Endothelial cell of umbilical vein (primary cell): ENCODE measurements around the gene CDCP1. TPM values are rescaled to one million over a fixed set of nuclear protein-coding genes. Genes with fewer than 3 reads are reported as not detected.

ENCODE experiments used
- BruUV-seq: library from RNA; stranded (reverse); fragments of 400-500 nt; replicated peaks from 2 replicates; lab custom pipeline; 2021; lab: Mats Ljungman, UMichigan
- CTCF ChIA-PET: fragments of 300-600, 350-600 bp; sonication (Branson Sonifier 250); formaldehyde crosslinking; loops from one replicate; lab custom pipeline; 2021; ENCODE audit warnings: antibody characterized with exemption, inconsistent platforms; lab: Charles Lee
- POLR2A ChIA-PET: fragments of 300-600, 350-600 bp; sonication (Branson Sonifier 250); formaldehyde crosslinking; loops from one replicate; lab custom pipeline; 2021; ENCODE audit warnings: antibody characterized with exemption, inconsistent platforms; lab: Charles Lee
- DNase-seq: peaks from one replicate; pipeline ENCODE4 v3.0.0-alpha.2; 2011; ENCODE audit warnings: low read depth, low spot score
- FAIRE-seq: peaks from 2 replicates; lab custom pipeline; 2011; peaks lifted over from hg19 to GRCh38; lab: Jason Lieb, UNC
- H2AFZ ChIP-seq: 2 replicates; pipeline ENCODE4 v1.6.0; 2012; ENCODE audit warnings: low read depth, low read length, control low read depth, inconsistent platforms
- H3K27ac ChIP-seq: 2 replicates; pipeline ENCODE4 v1.5.1; 2011; ENCODE audit warnings: low read depth, mild to moderate bottlenecking, control low read depth, low read length, moderate library complexity; ENCODE audit not compliant: insufficient read depth
- H3K27me3 ChIP-seq, 2 experiments: 2 replicates each; pipeline versions ENCODE4 v1.6.0 to v1.6.1; 2011; ENCODE audit warnings: low read length in 2 of 2, mixed read lengths in 1 of 2; ENCODE audit not compliant: control insufficient read depth in 2 of 2, insufficient read depth in 2 of 2
- H3K36me3 ChIP-seq, 2 experiments: 2 replicates in 1 of 2; 3 replicates in 1 of 2; pipeline ENCODE4 v1.5.1; 2011; ENCODE audit warnings: low read length in 2 of 2, mild to moderate bottlenecking in 1 of 2, moderate library complexity in 1 of 2; ENCODE audit not compliant: control insufficient read depth in 2 of 2, insufficient read depth in 2 of 2; ENCODE audit errors: extremely low read depth in 1 of 2
- H3K4me1 ChIP-seq: 3 replicates; pipeline ENCODE4 v1.5.1; 2011; ENCODE audit warnings: mild to moderate bottlenecking, low read length; ENCODE audit not compliant: control insufficient read depth, insufficient read depth; ENCODE audit errors: extremely low read depth
- H3K4me2 ChIP-seq: 2 replicates; pipeline ENCODE4 v1.6.1; 2011; ENCODE audit warnings: low read length, control low read depth, mixed read lengths; ENCODE audit not compliant: insufficient read depth
- H3K4me3 ChIP-seq, 3 experiments: fragments of 200-600 bp in 1 of 3; sonication (generic), shearing (Covaris generic) in 1 of 3; replicated peaks in 1 of 3; 2 replicates each; pipeline ENCODE4 v1.5.1; 2011 to 2016; ENCODE audit warnings: control low read depth in 3 of 3, low read length in 3 of 3, mild to moderate bottlenecking in 2 of 3, inconsistent platforms in 1 of 3, low read depth in 1 of 3, moderate library complexity in 1 of 3; ENCODE audit not compliant: insufficient read depth in 1 of 3
- H3K79me2 ChIP-seq: 2 replicates; pipeline ENCODE4 v1.6.0; 2012; ENCODE audit warnings: low read length, inconsistent platforms; ENCODE audit not compliant: control insufficient read depth, insufficient read depth
- H3K9ac ChIP-seq: replicated peaks from 2 replicates; pipeline ENCODE3; 2011; ENCODE audit warnings: low read length, control low read depth; ENCODE audit not compliant: insufficient read depth; ENCODE audit errors: extremely low read depth
- H3K9me1 ChIP-seq: replicated peaks from 3 replicates; pipeline ENCODE4 v1.6.0; 2011; ENCODE audit warnings: mild to moderate bottlenecking, low read length; ENCODE audit not compliant: control insufficient read depth, insufficient read depth; ENCODE audit errors: extremely low read depth
- H3K9me3 ChIP-seq: replicated peaks from 2 replicates; pipeline ENCODE4 v1.5.1; 2012; ENCODE audit warnings: low read length, inconsistent platforms; ENCODE audit not compliant: control insufficient read depth, insufficient read depth
- H4K20me1 ChIP-seq: replicated peaks from 2 replicates; pipeline ENCODE3; 2011; ENCODE audit warnings: mild to moderate bottlenecking, low read length; ENCODE audit not compliant: control insufficient read depth, insufficient read depth; ENCODE audit errors: extremely low read depth
- CTCF ChIP-seq, 2 donors: IDR thresholded peaks; 1 replicate in 1 of 2; 2 replicates in 1 of 2; pipeline ENCODE4 v1.5.1; 2011; ENCODE audit warnings: low read length in 2 of 2, mild to moderate bottlenecking in 2 of 2, moderate library complexity in 2 of 2, control low read depth in 1 of 2, inconsistent platforms in 1 of 2, low read depth in 1 of 2; ENCODE audit not compliant: insufficient read depth in 1 of 2; ENCODE audit errors: extremely low read depth in 1 of 2
- EZH2 ChIP-seq: IDR thresholded peaks from 2 replicates; pipeline ENCODE4 v1.6.1; 2012; ENCODE audit warnings: borderline replicate concordance, low read depth, mild to moderate bottlenecking, moderate library complexity, low read length, inconsistent platforms; ENCODE audit not compliant: severe bottlenecking
- FOS ChIP-seq: IDR thresholded peaks from 2 replicates; pipeline ENCODE4 v1.6.1; 2011; ENCODE audit warnings: mild to moderate bottlenecking, low read length, moderate library complexity, borderline replicate concordance; ENCODE audit not compliant: insufficient read depth
- GATA2 ChIP-seq: IDR thresholded peaks from 2 replicates; pipeline ENCODE4 v1.7.0; 2011; ENCODE audit warnings: low read depth, mild to moderate bottlenecking, moderate library complexity, mixed read lengths, low read length; ENCODE audit not compliant: insufficient read length, insufficient read depth
- JUN ChIP-seq: IDR thresholded peaks from 2 replicates; pipeline ENCODE4 v1.6.1; 2011; ENCODE audit warnings: borderline replicate concordance, low read depth; ENCODE audit not compliant: insufficient read length, insufficient read depth
- MAX ChIP-seq: IDR thresholded peaks from 2 replicates; pipeline ENCODE4 v1.6.1; 2011; ENCODE audit not compliant: insufficient read depth, insufficient read length
- MYC ChIP-seq: IDR thresholded peaks from one replicate; pipeline ENCODE4 v1.6.1; 2011; ENCODE audit warnings: mild to moderate bottlenecking, low read depth, low read length
- POLR2A ChIP-seq: IDR thresholded peaks from 2 replicates; pipeline ENCODE4 v1.6.1; 2012; ENCODE audit warnings: low read depth, mild to moderate bottlenecking, control low read depth, low read length
- POLR2AphosphoS5 ChIP-seq: IDR thresholded peaks from 2 replicates; pipeline ENCODE4 v1.6.1; 2012; ENCODE audit warnings: low read depth, mild to moderate bottlenecking, control low read depth, low read length, moderate library complexity; ENCODE audit not compliant: insufficient read depth
- dilution Hi-C: fragments of 300-500 bp; cut with MboI; formaldehyde crosslinking; loops from one replicate; pipeline ENCODE4 v1.15.0; 2019; ENCODE audit warnings: low sequenced_read_pairs; ENCODE audit not compliant: extremely low pct_ligation_motif_present
- intact Hi-C: fragments of 100-400 bp; cut with micrococcal nuclease; formaldehyde crosslinking; loops from one replicate; pipeline ENCODE4 v1.10.0; 2022
- polyA plus RNA-seq, 4 experiments: library from polyadenylated mRNA; depleted of rRNA in 3 of 4; stranded (reverse) in 3 of 4; unstranded in 1 of 4; fragments of >200 nt; gene quantifications; 2 replicates each; pipeline versions ENCODE4 v1.2.1 to v1.2.3, GENCODE V29; 2011 to 2012; ENCODE audit warnings: missing spikeins in 1 of 4
- total RNA-seq: library from RNA; stranded (reverse); gene quantifications from 2 replicates; pipeline ENCODE4 v1.2.3, GENCODE V29; 2021

The CDCP1 gene
- total and polyA plus RNA-seq, 2 donors (not counting 3 experiments of a cell fraction or from before 2014, with no cell fraction given) = 0.01 to 0.22 TPM

- Histone ChIP-seq H3K27ac (no peak overlapping the region), H3K27me3 (peaks cover 0 to 2% of the 10 kb centered on the region in 2 experiments), H3K9me3 (no peaks in the 10 kb centered on the region), H3K4me2 (no peak overlapping the region), H2AFZ (no peak overlapping the region), H3K9ac (no peak overlapping the region), H3K9me1 (no peaks in the 10 kb centered on the region), H4K20me1 (no peaks in the 10 kb centered on the region), H3K36me3 (no peaks in the 10 kb centered on the region), H3K4me1 (peaks cover 2% of the 10 kb centered on the region), H3K4me3 (no peak overlapping the region), H3K79me2 (no peaks in the 10 kb centered on the region)
- FAIRE-seq (no peak), DNase-seq (no peak)
- dilution Hi-C loops = no loop called here
- TF ChIP-seq CTCF (IDR thresholded peaks at IDR 0.05; ENCODE audit: extremely low read depth in 1 of 2, insufficient read depth in 1 of 2, low read depth in 1 of 2, low read length in 2 of 2) (no peak), POLR2A (no peak), GATA2 (no peak), FOS (no peak), EZH2 (no peak), POLR2AphosphoS5 (no peak), MAX (no peak), JUN (no peak), MYC (no peak)
- intact Hi-C loops = no loop called here
- ChIA-PET POLR2A (interaction anchor here (0.5 kb wide), 1 partner anchor 30 kb away, joined by 3 read pairs; no protein-coding TSS in a partner anchor), CTCF (no interaction called here)
- BruUV-seq = no TSS peak
Observed at GRCh38 chr3:45084820-45085816, 61.1 kb downstream of the CDCP1 start.
